Lower leg skin (tissue), 3 donors: ENCODE measurements around the gene SLC15A5.

ENCODE experiments used
- POLR2A ChIP-seq, 2 donors: fragments of 450-650 bp; IDR thresholded peaks; one replicate each; pipeline ENCODE4 v1.6.1; 2016 to 2017; ENCODE audit warnings: antibody characterized with exemption in 2 of 2, mild to moderate bottlenecking in 1 of 2, moderate library complexity in 1 of 2
- TF ChIP-seq, protein P1 (sequence below), 3 donors: fragments of 450-650 bp; IDR thresholded peaks; one replicate each; pipeline ENCODE4 v1.5.1; 2016; ENCODE audit warnings: antibody characterized with exemption in 3 of 3, mild to moderate bottlenecking in 3 of 3, moderate library complexity in 2 of 3

- TF ChIP-seq, protein P1, sequence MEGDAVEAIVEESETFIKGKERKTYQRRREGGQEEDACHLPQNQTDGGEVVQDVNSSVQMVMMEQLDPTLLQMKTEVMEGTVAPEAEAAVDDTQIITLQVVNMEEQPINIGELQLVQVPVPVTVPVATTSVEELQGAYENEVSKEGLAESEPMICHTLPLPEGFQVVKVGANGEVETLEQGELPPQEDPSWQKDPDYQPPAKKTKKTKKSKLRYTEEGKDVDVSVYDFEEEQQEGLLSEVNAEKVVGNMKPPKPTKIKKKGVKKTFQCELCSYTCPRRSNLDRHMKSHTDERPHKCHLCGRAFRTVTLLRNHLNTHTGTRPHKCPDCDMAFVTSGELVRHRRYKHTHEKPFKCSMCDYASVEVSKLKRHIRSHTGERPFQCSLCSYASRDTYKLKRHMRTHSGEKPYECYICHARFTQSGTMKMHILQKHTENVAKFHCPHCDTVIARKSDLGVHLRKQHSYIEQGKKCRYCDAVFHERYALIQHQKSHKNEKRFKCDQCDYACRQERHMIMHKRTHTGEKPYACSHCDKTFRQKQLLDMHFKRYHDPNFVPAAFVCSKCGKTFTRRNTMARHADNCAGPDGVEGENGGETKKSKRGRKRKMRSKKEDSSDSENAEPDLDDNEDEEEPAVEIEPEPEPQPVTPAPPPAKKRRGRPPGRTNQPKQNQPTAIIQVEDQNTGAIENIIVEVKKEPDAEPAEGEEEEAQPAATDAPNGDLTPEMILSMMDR (IDR thresholded peaks at IDR 0.05): no peak
- no peak for TF ChIP-seq POLR2A (IDR thresholded peaks at IDR 0.05)
These were observed 110.7 kb downstream of the SLC15A5 start for GRCh38 chr12:16166563-16167470.
